ENCODE measurements around the gene ATXN7. TPM values are rescaled to one million over a fixed set of nuclear protein-coding genes. Genes with fewer than 3 reads are reported as not detected.

Gene ATXN7
- total RNA-seq, 2 experiments from 2014 or later, result 289 to 304 TPM

DNA sequence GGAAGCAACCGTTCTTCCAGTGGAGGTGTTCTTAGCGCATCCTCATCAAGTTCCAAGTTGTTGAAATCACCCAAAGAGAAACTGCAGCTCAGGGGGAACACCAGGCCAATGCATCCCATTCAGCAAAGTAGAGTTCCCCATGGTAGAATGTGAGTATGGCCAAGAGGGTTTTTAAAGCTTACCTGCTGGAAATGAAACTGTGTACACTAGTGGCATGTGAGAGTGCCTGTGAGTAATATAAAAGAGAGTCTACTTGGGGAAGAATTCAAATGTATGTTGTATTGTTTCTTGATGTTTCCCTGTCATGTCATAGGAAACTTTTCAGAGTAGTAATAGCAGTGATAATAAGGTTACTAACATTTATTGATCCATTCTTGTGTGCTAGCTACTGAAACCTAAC is 116.4 kb downstream of the ATXN7 start:
- Mint-ChIP-seq H3K27me3 (no peaks in the 10 kb centered on the region), H3K4me1 (ENCODE audit: low read depth) (peaks cover 93% of the 10 kb centered on the region), H3K4me3 (peak overlapping the region; percentile 78), H3K36me3 (ENCODE audit: low read depth) (peaks cover 71% of the 10 kb centered on the region), H3K9me3 (no peaks in the 10 kb centered on the region), H3K27ac (peak overlapping the region; percentile 94)
- CTCF ChIA-PET, result interaction anchor here (0.9 to 9.8 kb wide), 4 partner anchors 13 to 29 kb away, joined by 3 to 168 read pairs (median 10); no protein-coding TSS in a partner anchor
- no peak for ATAC-seq (ENCODE audit: poor library complexity)
- H3K36me3 ChIP-seq (ENCODE audit: insufficient read depth, low read length), result peaks cover 59% of the 10 kb centered on the region
- H3K9me3 ChIP-seq (ENCODE audit: control insufficient read depth in 1 of 2, insufficient read depth in 1 of 2, low read length in 2 of 2), result no peaks in the 10 kb centered on the region
- H3K27me3 ChIP-seq (ENCODE audit: control insufficient read depth in 1 of 2, insufficient read depth in 2 of 2, low read length in 2 of 2), result no peaks in the 10 kb centered on the region
- no peak for DNase-seq
- peak overlapping the region; percentile 47 to 72 for H3K27ac ChIP-seq (ENCODE audit: low read depth in 1 of 2, low read length in 2 of 2)
- H3K4me3 ChIP-seq (ENCODE audit: low read length), result peak overlapping the region; percentile 47
- POLR2A ChIA-PET, result interaction anchor here (1.3 to 11.5 kb wide), 6 partner anchors 13 to 68 kb away, joined by 3 to 270 read pairs (median 12); partner anchors contain the start of genes PSMD6 and SCAANT1
- peaks cover 53% of the 10 kb centered on the region for H3K4me1 ChIP-seq (ENCODE audit: insufficient read depth, low read length)
- intact Hi-C loops (cut with DNase I, micrococcal nuclease), result no loop called here
- TF ChIP-seq, protein P1, sequence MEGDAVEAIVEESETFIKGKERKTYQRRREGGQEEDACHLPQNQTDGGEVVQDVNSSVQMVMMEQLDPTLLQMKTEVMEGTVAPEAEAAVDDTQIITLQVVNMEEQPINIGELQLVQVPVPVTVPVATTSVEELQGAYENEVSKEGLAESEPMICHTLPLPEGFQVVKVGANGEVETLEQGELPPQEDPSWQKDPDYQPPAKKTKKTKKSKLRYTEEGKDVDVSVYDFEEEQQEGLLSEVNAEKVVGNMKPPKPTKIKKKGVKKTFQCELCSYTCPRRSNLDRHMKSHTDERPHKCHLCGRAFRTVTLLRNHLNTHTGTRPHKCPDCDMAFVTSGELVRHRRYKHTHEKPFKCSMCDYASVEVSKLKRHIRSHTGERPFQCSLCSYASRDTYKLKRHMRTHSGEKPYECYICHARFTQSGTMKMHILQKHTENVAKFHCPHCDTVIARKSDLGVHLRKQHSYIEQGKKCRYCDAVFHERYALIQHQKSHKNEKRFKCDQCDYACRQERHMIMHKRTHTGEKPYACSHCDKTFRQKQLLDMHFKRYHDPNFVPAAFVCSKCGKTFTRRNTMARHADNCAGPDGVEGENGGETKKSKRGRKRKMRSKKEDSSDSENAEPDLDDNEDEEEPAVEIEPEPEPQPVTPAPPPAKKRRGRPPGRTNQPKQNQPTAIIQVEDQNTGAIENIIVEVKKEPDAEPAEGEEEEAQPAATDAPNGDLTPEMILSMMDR (IDR thresholded peaks at IDR 0.05), result no peak

DNA sequence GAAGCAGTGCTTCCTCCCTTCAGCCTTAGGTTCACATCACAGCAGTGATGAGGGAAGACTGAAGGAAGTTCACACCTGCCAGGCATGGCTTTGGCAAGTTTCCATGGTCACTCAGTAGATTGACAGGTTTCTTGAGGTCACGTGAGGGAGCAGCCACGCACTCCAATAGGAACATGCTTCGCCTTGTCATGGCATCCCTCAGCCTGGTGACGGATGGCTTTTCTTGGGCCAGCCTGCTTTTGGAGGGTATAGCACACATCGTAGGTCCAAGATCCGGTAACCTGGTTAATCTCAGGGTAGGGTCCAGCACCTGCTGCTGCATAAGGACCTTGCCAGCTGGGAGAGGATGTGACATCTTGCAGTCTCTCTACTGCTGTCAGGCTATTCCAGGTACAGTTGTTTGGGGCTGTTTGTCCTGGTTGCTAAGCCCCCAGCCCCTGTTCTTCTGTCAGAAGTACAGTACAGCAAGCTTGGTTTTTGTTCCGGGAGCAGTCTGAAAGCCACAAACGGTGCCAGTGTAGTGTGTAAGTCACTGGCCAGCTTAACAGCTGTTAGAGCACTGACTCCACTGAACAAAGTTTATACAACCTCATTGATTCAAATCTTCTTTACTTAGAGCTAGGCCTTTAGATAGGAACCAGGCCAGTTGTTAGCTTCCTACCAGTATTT is 117.3 kb downstream of the ATXN7 start:
- TF ChIP-seq, protein P1 (IDR thresholded peaks at IDR 0.05), result no peak
- Mint-ChIP-seq H3K4me1 (ENCODE audit: low read depth) (peaks cover 93% of the 10 kb centered on the region), H3K27ac (peak overlapping the region; percentile 94), H3K36me3 (ENCODE audit: low read depth) (peaks cover 74% of the 10 kb centered on the region), H3K4me3 (peak overlapping the region; percentile 17), H3K27me3 (no peaks in the 10 kb centered on the region), H3K9me3 (no peaks in the 10 kb centered on the region)
- DNase-seq (peak in 2 of 14 experiments; percentile 24 to 38), ATAC-seq (ENCODE audit: poor library complexity) (no peak)
- Histone ChIP-seq H3K4me1 (ENCODE audit: insufficient read depth, low read length) (peaks cover 52% of the 10 kb centered on the region), H3K27ac (ENCODE audit: low read depth in 1 of 2, low read length in 2 of 2) (peak overlapping the region; percentile 47 to 72), H3K9me3 (ENCODE audit: control insufficient read depth in 1 of 2, insufficient read depth in 1 of 2, low read length in 2 of 2) (no peaks in the 10 kb centered on the region), H3K4me3 (ENCODE audit: low read length) (no peak overlapping the region), H3K27me3 (ENCODE audit: control insufficient read depth in 1 of 2, insufficient read depth in 2 of 2, low read length in 2 of 2) (no peaks in the 10 kb centered on the region), H3K36me3 (ENCODE audit: insufficient read depth, low read length) (peaks cover 63% of the 10 kb centered on the region)
- intact Hi-C loops (cut with DNase I, micrococcal nuclease), result no loop called here
- CTCF ChIA-PET, result interaction anchor here (0.9 to 9.8 kb wide), 2 partner anchors 13 to 18 kb away, joined by 4 to 168 read pairs; no protein-coding TSS in a partner anchor
- POLR2A ChIA-PET, result interaction anchor here (0.6 to 11.5 kb wide), 5 partner anchors 9 to 69 kb away, joined by 3 to 270 read pairs (median 9); partner anchors contain the start of gene SCAANT1

DNA sequence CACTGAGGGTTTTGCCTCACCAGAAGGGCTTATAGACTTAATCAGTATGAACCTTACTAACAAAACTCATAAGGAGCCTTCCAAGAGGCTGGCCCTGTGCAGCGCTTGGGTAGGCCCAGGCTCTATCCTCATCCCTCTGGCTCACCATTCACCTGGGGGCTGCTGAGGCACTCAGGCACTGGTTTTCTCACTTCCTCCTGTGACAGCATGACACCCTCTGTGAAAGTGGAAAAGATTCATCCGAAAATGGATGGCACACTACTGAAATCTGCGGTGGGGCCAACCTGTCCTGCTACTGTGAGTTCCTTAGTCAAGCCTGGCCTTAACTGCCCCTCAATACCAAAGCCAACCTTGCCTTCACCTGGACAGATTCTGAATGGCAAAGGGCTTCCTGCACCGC is 118.3 kb downstream of the ATXN7 start:
- ChIA-PET CTCF (interaction anchor here (0.7 to 9.8 kb wide), 6 partner anchors 10 to 71 kb away, joined by 3 to 168 read pairs (median 4); no protein-coding TSS in a partner anchor), POLR2A (interaction anchor here (0.8 to 11.5 kb wide), 2 partner anchors 16 to 26 kb away, joined by 3 to 270 read pairs; no protein-coding TSS in a partner anchor)
- Histone ChIP-seq H3K27me3 (ENCODE audit: control insufficient read depth in 1 of 2, insufficient read depth in 2 of 2, low read length in 2 of 2) (no peaks in the 10 kb centered on the region), H3K36me3 (ENCODE audit: insufficient read depth, low read length) (peaks cover 72% of the 10 kb centered on the region), H3K4me3 (ENCODE audit: low read length) (no peak overlapping the region), H3K4me1 (ENCODE audit: insufficient read depth, low read length) (peaks cover 44% of the 10 kb centered on the region), H3K27ac (ENCODE audit: low read depth in 1 of 2, low read length in 2 of 2) (peak overlapping the region in 1 of 2 donors; percentile 26), H3K9me3 (ENCODE audit: control insufficient read depth in 1 of 2, insufficient read depth in 1 of 2, low read length in 2 of 2) (no peaks in the 10 kb centered on the region)
- no peak for DNase-seq
- H3K27me3 Mint-ChIP-seq, result no peaks in the 10 kb centered on the region
- peak overlapping the region; percentile 94 for H3K27ac Mint-ChIP-seq
- TF ChIP-seq, protein P1 (IDR thresholded peaks at IDR 0.05), result no peak
- H3K4me1 Mint-ChIP-seq (ENCODE audit: low read depth), result peaks cover 93% of the 10 kb centered on the region
- intact Hi-C loops (cut with DNase I, micrococcal nuclease), result no loop called here
- no peak for ATAC-seq (ENCODE audit: poor library complexity)
- H3K4me3 Mint-ChIP-seq, result peak overlapping the region; percentile 54
- no peaks in the 10 kb centered on the region for H3K9me3 Mint-ChIP-seq
- H3K36me3 Mint-ChIP-seq (ENCODE audit: low read depth), result peaks cover 83% of the 10 kb centered on the region

All from CD4-positive, alpha-beta T cell (primary cell).